Stimulated activated CD4-positive, alpha-beta T cell treated with anti-CD3 and anti-CD28 coated beads, Interleukin-1b, Interleukin-23, amount 100 ng/mL, for 48 hours (primary cell): ENCODE measurements around the gene STK11.

Experiments
- DNase-seq: peaks from one replicate; pipeline ENCODE4 v3.0.0-alpha.2; 2020

Gene STK11

GRCh38 chr19:1252221-1252820 is 46.7 kb downstream of the STK11 start:
- peak; percentile 61 for DNase-seq

- DNase-seq: peak; percentile 81
These were observed 47.4 kb downstream of the STK11 start for GRCh38 chr19:1252821-1253513.

DNA sequence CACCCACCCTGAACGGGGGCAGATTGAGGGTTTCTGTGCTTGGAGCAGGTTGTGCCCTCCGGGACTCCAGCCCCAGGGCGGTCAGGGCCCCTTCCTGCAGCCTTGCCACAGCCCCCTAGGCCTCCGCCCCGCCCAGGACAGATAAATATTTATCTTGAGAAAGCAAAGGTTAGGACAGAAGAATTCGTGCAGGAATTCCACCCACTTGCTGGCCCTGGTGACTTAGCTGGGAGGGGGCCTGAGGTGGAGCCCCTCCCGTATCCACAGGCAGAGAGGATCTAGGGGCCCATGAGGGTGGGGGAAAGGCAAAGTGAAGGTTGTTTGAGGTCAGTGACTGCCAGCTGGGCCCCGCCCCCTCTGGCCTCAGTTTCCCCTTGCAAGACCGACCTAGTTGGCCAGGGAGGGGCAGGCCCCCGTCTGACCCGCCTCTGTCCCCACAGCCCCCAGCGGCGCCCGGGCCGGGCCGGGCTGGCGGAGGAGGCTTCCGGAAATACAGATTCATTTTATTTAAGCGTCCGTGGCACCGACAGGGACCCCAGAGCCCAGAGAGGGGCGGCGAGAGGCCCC is 48.0 kb downstream of the STK11 start:
- no peak for DNase-seq

DNA sequence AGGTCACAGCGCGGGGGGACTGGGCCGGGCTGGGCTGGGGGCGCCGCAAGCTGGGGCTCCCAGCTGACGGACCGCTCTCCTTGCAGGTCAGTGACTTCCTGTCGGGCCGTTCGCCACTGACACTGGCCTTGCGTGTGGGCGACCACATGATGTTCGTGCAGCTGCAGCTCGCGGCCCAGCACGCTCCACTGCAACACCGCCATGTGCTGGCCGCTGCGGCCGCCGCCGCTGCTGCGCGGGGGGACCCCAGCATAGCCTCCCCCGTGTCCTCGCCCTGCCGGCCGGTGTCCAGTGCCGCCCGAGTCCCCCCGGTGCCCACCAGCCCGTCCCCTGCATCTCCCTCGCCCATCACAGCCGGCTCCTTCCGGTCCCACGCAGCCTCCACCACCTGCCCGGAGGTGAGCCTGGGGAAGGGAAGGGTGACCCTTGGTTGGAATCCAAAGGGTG is 48.5 kb downstream of the STK11 start:
- no peak for DNase-seq

GRCh38 chr19:1254530-1255185 is 49.1 kb downstream of the STK11 start:
- DNase-seq: no peak

DNA sequence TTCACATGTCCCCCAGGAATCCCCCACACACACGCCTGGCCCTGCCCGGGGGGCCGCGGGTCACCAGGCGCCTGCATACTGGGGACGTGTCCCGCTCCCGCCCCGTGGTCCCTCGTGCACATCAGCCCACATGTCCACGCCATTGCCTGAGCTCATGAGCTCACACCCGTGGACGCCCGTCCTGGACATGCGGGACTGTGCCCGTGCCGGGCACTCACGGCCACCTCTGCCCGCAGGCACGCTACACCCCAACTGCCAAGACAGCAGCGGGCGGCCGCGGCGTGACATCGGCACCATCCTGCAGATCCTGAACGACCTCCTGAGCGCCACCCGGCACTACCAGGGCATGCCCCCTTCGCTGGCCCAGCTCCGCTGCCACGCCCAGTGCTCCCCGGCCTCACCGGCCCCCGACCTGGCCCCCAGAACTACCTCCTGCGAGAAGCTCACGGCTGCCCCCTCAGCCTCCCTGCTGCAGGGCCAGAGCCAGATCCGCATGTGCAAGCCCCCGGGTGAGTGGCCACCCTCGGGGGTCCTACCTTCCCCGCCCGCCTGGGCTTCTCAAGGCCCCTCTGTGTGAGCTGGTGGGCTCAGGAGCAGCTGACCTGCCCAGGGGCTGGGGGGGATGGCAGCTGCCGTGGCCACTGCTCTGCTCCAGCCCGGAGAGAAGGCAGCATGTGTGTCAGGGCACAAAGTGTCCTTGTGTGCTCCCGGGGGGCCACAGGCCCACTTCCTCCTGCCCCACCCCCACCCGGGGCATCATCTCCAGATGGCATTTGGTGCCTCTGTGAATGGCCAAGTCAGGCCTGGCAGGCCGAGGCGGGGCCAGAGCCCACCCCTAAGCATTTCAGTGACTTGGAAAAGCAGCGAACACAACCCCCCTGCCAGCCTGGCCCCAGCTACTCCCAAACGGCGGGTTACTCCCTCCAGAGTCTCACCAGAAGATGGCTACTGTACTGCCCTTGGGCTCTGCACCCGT is 49.9 kb downstream of the STK11 start:
- no peak for DNase-seq

DNA sequence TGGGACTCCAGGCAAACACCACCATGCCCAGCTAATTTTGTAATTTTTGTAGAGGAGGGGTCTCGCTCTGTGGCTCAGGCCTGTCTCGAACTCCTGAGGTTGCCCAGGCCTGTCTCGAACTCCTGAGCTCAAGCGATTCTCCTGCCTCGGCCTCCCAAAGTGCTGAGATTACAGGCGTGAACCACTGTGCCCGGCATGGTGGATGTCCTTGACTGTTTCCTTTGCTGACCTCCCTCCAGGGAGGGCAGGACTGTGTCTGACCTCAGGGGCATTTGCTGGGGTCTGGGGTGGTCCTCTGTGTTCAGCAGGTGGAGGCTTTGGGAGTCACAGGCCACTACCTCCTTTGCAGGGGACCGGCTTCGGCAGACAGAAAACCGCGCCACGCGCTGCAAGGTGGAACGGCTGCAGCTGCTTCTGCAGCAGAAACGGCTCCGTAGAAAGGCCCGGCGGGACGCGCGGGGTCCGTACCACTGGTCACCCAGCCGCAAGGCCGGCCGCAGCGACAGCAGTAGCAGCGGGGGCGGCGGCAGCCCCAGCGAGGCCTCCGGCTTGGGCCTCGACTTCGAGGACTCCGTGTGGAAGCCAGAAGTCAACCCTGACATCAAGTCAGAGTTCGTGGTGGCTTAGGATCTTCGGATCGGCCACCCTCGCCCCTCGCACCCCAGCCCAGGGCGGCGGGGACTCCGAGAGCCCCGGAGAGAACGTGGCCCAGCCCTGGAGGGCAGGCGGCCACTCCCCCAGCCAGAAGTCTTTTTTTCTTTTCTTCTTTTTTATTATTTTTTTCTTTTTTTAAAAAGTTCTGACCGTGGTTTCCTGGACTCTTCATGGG is 51.3 kb downstream of the STK11 start:
- DNase-seq: no peak

- no peak for DNase-seq
These were observed 52.0 kb downstream of the STK11 start for GRCh38 chr19:1257475-1258162.

GRCh38 chr19:1258163-1258492 is 52.5 kb downstream of the STK11 start:
- DNase-seq: no peak

DNA sequence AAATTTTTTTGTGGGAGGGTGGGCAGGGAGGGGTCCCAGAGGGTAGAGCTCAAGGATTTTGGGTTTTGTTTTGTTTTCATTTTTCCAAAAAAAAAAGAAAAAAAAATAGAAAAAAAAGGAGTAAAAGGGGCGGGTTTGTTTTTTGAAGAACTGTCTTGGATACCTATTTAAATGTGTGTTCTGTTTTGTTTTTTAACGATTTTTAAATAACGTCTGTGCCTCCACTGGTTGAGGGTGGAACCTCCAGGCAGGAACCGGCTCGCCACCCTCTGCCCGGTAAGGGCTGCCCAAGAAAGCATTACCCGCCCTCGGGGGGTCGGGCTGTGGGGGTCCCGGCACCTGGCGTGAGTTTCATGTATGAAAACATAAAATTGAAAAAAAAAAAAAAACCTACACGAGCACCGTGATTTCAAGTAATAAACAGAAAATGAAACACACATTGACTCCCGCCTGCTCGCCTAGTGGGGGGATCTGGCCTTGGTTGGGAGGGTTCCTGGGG is 53.2 kb downstream of the STK11 start:
- DNase-seq: no peak

DNA sequence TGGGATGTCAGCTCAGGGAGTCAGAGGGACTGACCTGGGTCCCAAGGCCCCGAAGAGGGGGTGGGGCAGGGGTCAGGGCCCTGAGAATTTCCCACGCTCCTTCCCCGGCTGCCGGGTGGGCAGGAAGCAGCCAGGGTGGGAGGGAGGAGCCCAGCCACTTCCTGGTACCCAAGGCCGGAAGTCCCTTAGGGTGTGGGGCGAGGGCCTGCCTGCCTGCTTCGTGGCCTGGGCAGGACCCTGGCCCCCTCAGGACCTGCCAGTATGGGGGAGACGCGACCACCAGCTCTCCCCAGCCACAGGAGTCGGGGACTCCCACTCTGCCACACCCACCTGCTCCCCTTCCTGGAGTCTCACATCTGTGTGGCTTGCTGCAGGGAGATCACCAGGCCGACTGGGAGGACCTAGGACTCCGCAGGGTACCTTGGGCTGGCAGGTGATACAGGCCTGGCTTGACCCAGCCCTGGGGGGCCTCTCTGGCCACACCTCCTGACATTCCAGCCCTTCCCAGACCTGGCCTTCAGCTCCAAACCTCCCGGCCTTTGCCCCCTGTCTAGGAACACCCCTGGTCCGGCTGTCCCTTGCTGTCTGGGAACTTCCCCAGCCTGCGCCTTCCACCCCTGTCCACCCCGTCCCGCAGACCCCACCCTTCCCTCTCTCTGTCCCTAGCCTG is 53.8 kb downstream of the STK11 start:
- DNase-seq: peak; percentile 66

DNA sequence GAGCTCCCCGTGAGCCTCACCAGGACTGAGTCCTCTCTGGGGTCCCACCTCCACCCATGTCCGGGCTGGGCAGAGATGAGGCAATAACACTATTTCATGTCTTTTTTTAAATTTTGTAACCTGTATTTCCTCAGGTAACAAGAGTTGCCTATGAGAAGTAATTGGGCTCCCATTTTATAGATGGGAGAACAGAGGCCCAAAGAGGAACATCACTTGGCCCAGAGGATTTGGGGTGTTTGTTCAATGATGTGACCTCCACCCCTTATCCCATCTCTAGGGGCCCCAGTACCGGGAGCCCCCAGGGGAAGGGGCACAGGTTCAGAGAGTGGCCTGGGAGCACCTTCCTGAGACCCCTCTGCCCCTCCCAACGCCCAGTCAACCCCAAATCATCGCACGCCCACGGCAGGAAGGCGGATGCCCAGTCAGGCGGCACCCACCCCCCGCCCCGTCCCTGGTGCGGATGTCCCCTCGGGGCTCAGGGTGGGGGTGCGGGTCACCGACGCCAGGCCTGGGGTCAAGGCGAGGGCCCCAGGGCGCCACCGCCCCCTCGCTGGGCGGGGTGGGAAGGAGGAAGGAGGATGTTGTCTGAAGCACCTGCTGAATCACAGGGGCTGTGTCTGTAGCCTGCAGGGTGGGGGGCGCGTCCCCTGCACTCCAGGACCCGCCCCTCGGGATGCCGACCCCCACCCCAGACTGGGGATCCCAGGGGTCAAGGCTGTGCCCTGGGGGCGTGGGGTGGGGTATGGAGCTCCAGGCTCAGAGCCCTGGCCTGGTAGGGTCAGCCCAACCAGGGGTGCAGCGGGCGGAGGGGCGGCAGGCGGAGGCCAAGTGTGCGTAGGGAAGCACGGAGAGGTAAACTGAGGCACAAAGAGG is 54.5 kb downstream of the STK11 start:
- no peak for DNase-seq

GRCh38 chr19:1260749-1261537 is 55.4 kb downstream of the STK11 start:
- DNase-seq: peak; percentile 97

- no peak for DNase-seq
These were observed 55.9 kb downstream of the STK11 start for GRCh38 chr19:1261538-1261797.

- no peak for DNase-seq
These were observed 56.4 kb downstream of the STK11 start for GRCh38 chr19:1261798-1262622.

DNA sequence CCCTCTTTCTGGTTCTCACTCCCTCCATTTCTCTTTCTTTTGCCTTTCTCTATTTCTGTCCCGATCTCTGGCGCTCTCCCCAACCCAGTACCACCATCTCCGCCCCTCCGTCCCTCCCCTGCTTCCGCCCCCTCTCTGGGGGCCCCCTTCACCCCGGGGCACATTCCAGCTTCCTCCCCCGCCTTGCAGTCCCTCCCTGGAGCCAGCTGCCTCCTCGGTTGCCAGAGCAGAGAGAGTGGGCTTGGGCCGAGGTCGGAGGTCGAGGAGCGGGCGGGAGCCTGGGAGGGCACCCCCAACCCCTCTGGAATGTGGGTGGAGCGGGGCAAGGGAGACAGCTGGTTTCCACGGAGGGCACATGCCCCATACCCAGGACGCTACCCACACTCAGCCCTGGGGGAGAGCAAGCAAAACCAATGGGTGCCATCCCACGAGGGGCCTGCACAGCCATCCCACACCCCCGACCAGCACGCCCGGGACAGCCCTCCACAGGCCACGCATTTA is 57.1 kb downstream of the STK11 start:
- no peak for DNase-seq

- no peak for DNase-seq
These were observed 57.6 kb downstream of the STK11 start for GRCh38 chr19:1263188-1263587.
